ENCODE results near the gene ANKRD29. TPM values are rescaled to one million over a fixed set of nuclear protein-coding genes. Genes with fewer than 3 reads are reported as not detected.
A peak's percentile ranks its signal among the peaks of the same experiment; 100 is the strongest.

ANKRD29 gene
- total and polyA plus RNA-seq, 8 donors = 23.1 to 75.5 (median 46.1) TPM

DNA sequence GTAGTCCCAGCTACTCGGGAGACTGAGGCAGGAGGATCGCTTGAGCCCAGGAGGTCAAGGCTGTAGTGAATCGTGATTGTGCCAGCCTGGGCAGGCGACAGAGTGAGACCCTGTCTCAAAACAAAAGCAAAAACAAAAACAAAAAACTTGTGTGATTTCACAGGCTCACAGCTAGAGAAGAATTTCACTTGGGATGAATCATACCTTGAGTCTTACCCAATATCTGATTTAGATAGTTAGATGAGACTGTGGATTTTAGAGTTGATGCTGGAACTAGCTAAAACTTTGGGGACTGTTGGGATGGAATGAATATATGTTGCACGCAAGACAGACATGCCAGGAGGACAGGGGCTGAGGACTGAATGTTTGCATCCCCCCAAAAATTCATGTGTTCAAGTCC, 4.4 kb downstream of the ANKRD29 start:
- DNase-seq (no peak), ATAC-seq (no peak)
- no peak overlapping the region for H3K4me3 ChIP-seq
- H3K9me3 ChIP-seq = no peaks in the 10 kb centered on the region
- H3K4me1 ChIP-seq = peaks cover 0 to 20% of the 10 kb centered on the region in 2 donors
- intact Hi-C loops (cut with DNase I) = no loop called here
- H3K27me3 ChIP-seq = peaks cover 21 to 61% of the 10 kb centered on the region in 2 donors
- TF ChIP-seq, protein P1, sequence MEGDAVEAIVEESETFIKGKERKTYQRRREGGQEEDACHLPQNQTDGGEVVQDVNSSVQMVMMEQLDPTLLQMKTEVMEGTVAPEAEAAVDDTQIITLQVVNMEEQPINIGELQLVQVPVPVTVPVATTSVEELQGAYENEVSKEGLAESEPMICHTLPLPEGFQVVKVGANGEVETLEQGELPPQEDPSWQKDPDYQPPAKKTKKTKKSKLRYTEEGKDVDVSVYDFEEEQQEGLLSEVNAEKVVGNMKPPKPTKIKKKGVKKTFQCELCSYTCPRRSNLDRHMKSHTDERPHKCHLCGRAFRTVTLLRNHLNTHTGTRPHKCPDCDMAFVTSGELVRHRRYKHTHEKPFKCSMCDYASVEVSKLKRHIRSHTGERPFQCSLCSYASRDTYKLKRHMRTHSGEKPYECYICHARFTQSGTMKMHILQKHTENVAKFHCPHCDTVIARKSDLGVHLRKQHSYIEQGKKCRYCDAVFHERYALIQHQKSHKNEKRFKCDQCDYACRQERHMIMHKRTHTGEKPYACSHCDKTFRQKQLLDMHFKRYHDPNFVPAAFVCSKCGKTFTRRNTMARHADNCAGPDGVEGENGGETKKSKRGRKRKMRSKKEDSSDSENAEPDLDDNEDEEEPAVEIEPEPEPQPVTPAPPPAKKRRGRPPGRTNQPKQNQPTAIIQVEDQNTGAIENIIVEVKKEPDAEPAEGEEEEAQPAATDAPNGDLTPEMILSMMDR (IDR thresholded peaks at IDR 0.05) = no peak
- no peaks in the 10 kb centered on the region for H3K36me3 ChIP-seq
- no peak overlapping the region for H3K27ac ChIP-seq

DNA sequence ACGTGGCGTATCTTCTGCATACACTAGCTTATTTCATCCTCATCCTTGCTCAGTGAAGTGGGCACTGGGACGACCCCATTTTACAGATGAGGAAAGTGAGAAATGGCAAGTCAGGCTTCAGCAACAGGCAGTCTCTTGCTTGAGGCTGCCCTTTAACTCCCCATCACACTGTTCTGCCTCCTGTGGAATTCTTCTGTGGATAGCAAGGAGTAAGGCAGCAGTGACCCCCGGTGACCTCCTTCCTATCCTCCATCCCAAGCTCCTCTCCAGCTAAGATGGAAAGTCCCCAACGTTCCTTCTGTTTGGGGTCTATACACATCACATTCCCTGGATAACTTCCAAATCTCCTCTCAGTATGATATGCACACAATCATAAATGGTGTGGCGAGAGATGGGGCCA, 10.5 kb downstream of the ANKRD29 start:
- peaks cover 0 to 3% of the 10 kb centered on the region in 2 donors for H3K27me3 ChIP-seq
- ATAC-seq (no peak), DNase-seq (no peak)
- intact Hi-C loops (cut with DNase I) = no loop called here
- H3K4me3 ChIP-seq = no peak overlapping the region
- TF ChIP-seq, protein P1 (IDR thresholded peaks at IDR 0.05) = no peak
- H3K36me3 ChIP-seq = no peaks in the 10 kb centered on the region
- peak overlapping the region; percentile 60 to 68 for H3K27ac ChIP-seq
- no peaks in the 10 kb centered on the region for H3K9me3 ChIP-seq
- H3K4me1 ChIP-seq = peaks cover 0 to 6% of the 10 kb centered on the region in 2 donors

DNA sequence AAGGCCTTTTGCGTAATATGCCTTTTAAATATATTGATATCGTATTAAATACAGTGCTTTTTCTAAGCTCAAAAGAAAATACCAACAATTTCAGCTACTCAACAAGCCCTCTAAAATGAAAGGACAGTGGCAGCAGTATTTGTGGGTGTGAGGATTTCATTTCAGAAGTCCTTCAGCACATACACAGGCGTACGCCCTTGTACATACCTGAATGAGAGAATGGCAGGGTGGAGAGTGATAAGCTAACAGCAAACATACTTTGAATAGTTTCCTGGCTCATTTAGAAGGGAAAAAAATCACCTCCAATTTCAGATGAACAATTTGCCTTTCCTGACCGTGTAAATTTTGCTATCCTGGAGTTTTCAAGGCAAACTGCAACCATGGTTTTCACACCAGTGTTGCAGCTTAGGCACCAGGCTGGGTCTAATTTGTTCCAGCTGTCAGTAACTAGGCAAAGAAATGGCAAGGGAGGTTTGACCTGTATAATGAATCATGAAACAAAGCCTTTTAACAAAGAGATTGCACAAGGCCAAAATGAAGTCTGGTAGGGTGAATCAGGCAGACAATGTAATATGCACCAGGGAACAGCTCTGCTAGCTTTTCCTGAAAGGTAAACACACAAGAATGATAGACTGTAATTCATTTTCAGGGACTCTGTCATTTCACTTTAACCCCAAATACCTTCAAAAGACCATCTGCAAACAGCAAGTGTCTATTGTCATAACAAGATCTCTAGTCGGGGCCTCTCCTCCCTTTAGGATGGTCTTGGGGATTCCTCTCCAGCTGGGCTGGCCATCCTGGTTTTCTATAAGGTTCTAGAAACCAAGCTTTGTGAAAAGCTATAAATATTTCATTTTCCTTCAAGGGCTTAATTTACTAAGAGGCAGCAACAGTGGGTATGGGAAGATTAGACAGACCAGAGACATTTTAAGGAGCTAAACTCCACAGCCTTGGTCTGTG, 11.5 kb downstream of the ANKRD29 start:
- H3K27ac ChIP-seq = peak overlapping the region; percentile 60 to 68
- peak; percentile 92 for ATAC-seq
- H3K27me3 ChIP-seq = no peaks in the 10 kb centered on the region
- peaks cover 0 to 6% of the 10 kb centered on the region in 2 donors for H3K4me1 ChIP-seq
- no peaks in the 10 kb centered on the region for H3K36me3 ChIP-seq
- no peak overlapping the region for H3K4me3 ChIP-seq
- no peaks in the 10 kb centered on the region for H3K9me3 ChIP-seq
- TF ChIP-seq, protein P1 (IDR thresholded peaks at IDR 0.05) = no peak
- no peak for DNase-seq
- intact Hi-C loops (cut with DNase I) = no loop called here

DNA sequence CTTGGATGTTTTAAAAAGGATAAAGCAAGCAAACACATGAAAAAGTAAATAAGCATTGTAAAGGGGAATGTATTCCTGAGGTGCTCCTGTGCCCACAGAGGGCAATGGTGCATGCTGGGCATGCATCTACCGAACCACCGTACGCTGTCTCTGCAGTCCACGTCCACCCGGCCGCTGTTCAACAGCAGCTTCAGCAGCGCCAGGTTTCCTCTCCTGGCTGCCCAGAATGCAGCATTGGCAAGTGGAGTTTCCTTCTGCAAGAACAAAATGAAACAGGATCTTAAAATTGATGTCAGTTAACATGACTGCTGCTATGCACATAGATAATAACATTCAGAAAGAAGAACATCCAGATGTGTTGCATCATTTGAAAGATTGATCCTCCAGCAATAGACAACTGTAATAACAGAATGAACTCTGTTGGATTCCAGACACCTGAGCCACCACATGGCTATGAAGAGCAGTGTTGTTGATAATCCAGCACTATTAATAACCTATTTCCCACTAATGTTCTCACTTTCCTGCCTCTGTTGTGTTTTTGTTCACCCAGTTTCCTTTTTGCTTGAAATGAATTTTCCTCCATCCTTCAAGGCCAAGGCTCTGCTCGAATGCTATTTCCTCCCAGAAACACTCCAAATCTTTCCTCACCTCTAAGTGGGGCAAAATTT, 13.6 kb downstream of the ANKRD29 start:
- no peak for ATAC-seq
- H3K27ac ChIP-seq = peak overlapping the region in 1 of 2 donors; percentile 3
- DNase-seq = no peak
- no peaks in the 10 kb centered on the region for H3K9me3 ChIP-seq
- peaks cover 0 to 6% of the 10 kb centered on the region in 2 donors for H3K4me1 ChIP-seq
- no peak overlapping the region for H3K4me3 ChIP-seq
- intact Hi-C loops (cut with DNase I) = no loop called here
- H3K27me3 ChIP-seq = no peaks in the 10 kb centered on the region
- TF ChIP-seq, protein P1 (IDR thresholded peaks at IDR 0.05) = no peak
- H3K36me3 ChIP-seq = no peaks in the 10 kb centered on the region

DNA sequence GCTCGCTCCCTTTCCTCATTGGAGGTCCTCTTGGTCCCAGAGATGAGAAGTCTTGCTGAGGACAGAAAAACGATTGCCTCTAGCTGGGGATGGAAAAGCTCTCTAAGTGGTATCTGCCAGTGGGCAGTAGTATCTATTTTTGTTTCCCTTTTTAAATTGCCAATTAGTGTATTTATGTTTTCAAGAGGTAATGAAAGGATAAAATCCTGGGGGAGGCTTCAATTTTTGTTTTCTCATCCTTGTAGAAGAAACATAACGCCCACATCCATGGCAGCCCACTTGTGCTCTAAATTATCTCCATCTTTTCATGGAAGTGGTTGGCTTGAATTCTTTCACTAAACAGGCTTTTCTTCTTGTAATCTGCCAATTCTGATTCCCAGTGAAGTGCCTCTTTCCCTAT, 14.3 kb downstream of the ANKRD29 start:
- TF ChIP-seq, protein P1 (IDR thresholded peaks at IDR 0.05) = no peak
- Histone ChIP-seq H3K9me3 (no peaks in the 10 kb centered on the region), H3K36me3 (no peaks in the 10 kb centered on the region), H3K4me1 (peaks cover 0 to 6% of the 10 kb centered on the region in 2 donors), H3K4me3 (no peak overlapping the region), H3K27ac (no peak overlapping the region), H3K27me3 (no peaks in the 10 kb centered on the region)
- intact Hi-C loops (cut with DNase I) = no loop called here
- ATAC-seq (no peak), DNase-seq (no peak)

Data from left lung (tissue), 10 donors.